Naive B cell (primary cell): Measurements from ENCODE around the gene CYFIP2. TPM values are rescaled to one million over a fixed set of nuclear protein-coding genes. Genes with fewer than 3 reads are reported as not detected.
"Not testable (repeated sequence)": the region's sequence is repeated elsewhere in the genome, so short reads cannot be mapped to it uniquely, and the experiment has no call there.

Experiments used
- ATAC-seq, 2 donors: fragments of 150-1000 bp; cut with Tn5 transposase; 2 replicates each; pipeline ENCODE4 v1.10.0; 2021; ENCODE audit warnings: low read depth in 2 of 2, mild to moderate bottlenecking in 2 of 2, moderate library complexity in 2 of 2
- DNase-seq: peaks from one replicate; pipeline ENCODE4 v3.0.0; 2022
- H3K27ac Mint-ChIP-seq, 6 donors: one replicate each; pipeline ENCODE4 v1.8.0; 2020 to 2022; ENCODE audit warnings: mild to moderate bottlenecking in 6 of 6, mixed read lengths in 6 of 6, moderate library complexity in 5 of 6, inconsistent platforms in 2 of 6
- H3K27me3 Mint-ChIP-seq, 3 donors: one replicate each; pipeline ENCODE4 v1.8.0; 2021 to 2022; ENCODE audit warnings: mixed read lengths in 3 of 3, mild to moderate bottlenecking in 1 of 3
- H3K36me3 Mint-ChIP-seq, 2 donors: one replicate each; pipeline ENCODE4 v1.8.0; 2020 to 2022; ENCODE audit warnings: mixed read lengths in 2 of 2, inconsistent platforms in 1 of 2, mild to moderate bottlenecking in 1 of 2
- H3K4me1 Mint-ChIP-seq, 3 donors: one replicate each; pipeline ENCODE4 v1.8.0; 2020 to 2022; ENCODE audit warnings: mixed read lengths in 3 of 3, inconsistent platforms in 1 of 3, mild to moderate bottlenecking in 1 of 3, moderate library complexity in 1 of 3
- H3K4me3 Mint-ChIP-seq, 8 donors: one replicate each; pipeline ENCODE4 v1.8.0; 2020 to 2022; ENCODE audit warnings: mild to moderate bottlenecking in 8 of 8, mixed read lengths in 8 of 8, moderate library complexity in 8 of 8, inconsistent platforms in 2 of 8
- H3K9me3 Mint-ChIP-seq, 7 donors: one replicate each; pipeline ENCODE4 v1.8.0; 2020 to 2022; ENCODE audit warnings: mixed read lengths in 7 of 7, mild to moderate bottlenecking in 5 of 7, inconsistent platforms in 2 of 7, moderate library complexity in 1 of 7
- polyA plus RNA-seq, 6 donors: library from polyadenylated mRNA; unstranded; fragments of 300-500 nt; fragmentation: Illumina TruSeq; gene quantifications; one replicate each; pipeline ENCODE4 v1.2.3, GENCODE V29; 2021; ENCODE audit warnings: low read depth in 6 of 6

CYFIP2 gene
- polyA plus RNA-seq, 6 donors from 2014 or later = 306 to 461 (median 348) TPM

- no peaks in the 10 kb centered on the region for H3K4me1 Mint-ChIP-seq
- H3K27ac Mint-ChIP-seq = no peak overlapping the region
- ATAC-seq (no peak), DNase-seq (no peak)
- H3K9me3 Mint-ChIP-seq = no peaks in the 10 kb centered on the region
- H3K27me3 Mint-ChIP-seq = no peaks in the 10 kb centered on the region
- H3K36me3 Mint-ChIP-seq = no peaks in the 10 kb centered on the region
- H3K4me3 Mint-ChIP-seq = no peak overlapping the region
Measured at GRCh38 chr5:157241483-157241882, 24.4 kb upstream of the CYFIP2 start.

GRCh38 chr5:157244704-157245103, 21.2 kb upstream of the CYFIP2 start:
- H3K27ac Mint-ChIP-seq, H3K9me3 Mint-ChIP-seq, DNase-seq, ATAC-seq, H3K36me3 Mint-ChIP-seq, H3K4me3 Mint-ChIP-seq, H3K27me3 Mint-ChIP-seq: not testable (repeated sequence)
- H3K4me1 Mint-ChIP-seq = peaks cover 7 to 11% (median 10%) of the 10 kb centered on the region in 3 donors

GRCh38 chr5:157245476-157245875, 20.4 kb upstream of the CYFIP2 start:
- no peaks in the 10 kb centered on the region for H3K27me3 Mint-ChIP-seq
- H3K4me3 Mint-ChIP-seq = no peak overlapping the region
- peaks cover 7 to 11% (median 10%) of the 10 kb centered on the region in 3 donors for H3K4me1 Mint-ChIP-seq
- H3K36me3 Mint-ChIP-seq = no peaks in the 10 kb centered on the region
- no peak for DNase-seq
- H3K9me3 Mint-ChIP-seq = no peaks in the 10 kb centered on the region
- no peak overlapping the region for H3K27ac Mint-ChIP-seq
- no peak for ATAC-seq

- DNase-seq (no peak), ATAC-seq (no peak)
- H3K9me3 Mint-ChIP-seq = no peaks in the 10 kb centered on the region
- no peaks in the 10 kb centered on the region for H3K27me3 Mint-ChIP-seq
- peaks cover 7 to 11% (median 10%) of the 10 kb centered on the region in 3 donors for H3K4me1 Mint-ChIP-seq
- no peak overlapping the region for H3K27ac Mint-ChIP-seq
- H3K4me3 Mint-ChIP-seq = no peak overlapping the region
- no peaks in the 10 kb centered on the region for H3K36me3 Mint-ChIP-seq
Measured at GRCh38 chr5:157245886-157246285, 20.0 kb upstream of the CYFIP2 start.

GRCh38 chr5:157247267-157247666, 18.7 kb upstream of the CYFIP2 start:
- H3K4me3 Mint-ChIP-seq = no peak overlapping the region
- peaks cover 7 to 11% (median 10%) of the 10 kb centered on the region in 3 donors for H3K4me1 Mint-ChIP-seq
- no peaks in the 10 kb centered on the region for H3K9me3 Mint-ChIP-seq
- no peak overlapping the region for H3K27ac Mint-ChIP-seq
- no peaks in the 10 kb centered on the region for H3K36me3 Mint-ChIP-seq
- ATAC-seq (no peak), DNase-seq (no peak)
- H3K27me3 Mint-ChIP-seq = no peaks in the 10 kb centered on the region

- DNase-seq (no peak), ATAC-seq (no peak)
- Mint-ChIP-seq H3K4me1 (peaks cover 20 to 26% (median 23%) of the 10 kb centered on the region in 3 donors), H3K36me3 (no peaks in the 10 kb centered on the region), H3K27me3 (no peaks in the 10 kb centered on the region), H3K27ac (peak overlapping the region in 3 of 6 donors; percentile 37 to 44 (median 42)), H3K9me3 (no peaks in the 10 kb centered on the region), H3K4me3 (no peak overlapping the region)
Measured at GRCh38 chr5:157248821-157249470, 17.0 kb upstream of the CYFIP2 start.

- peak; percentile 79 to 87 for ATAC-seq
- Mint-ChIP-seq H3K27me3 (no peaks in the 10 kb centered on the region), H3K9me3 (no peaks in the 10 kb centered on the region), H3K4me1 (peaks cover 21 to 26% (median 23%) of the 10 kb centered on the region in 3 donors), H3K27ac (peak overlapping the region; percentile 40 to 91 (median 82)), H3K4me3 (peak overlapping the region in 7 of 8 donors; percentile 42 to 80 (median 65)), H3K36me3 (no peaks in the 10 kb centered on the region)
- no peak for DNase-seq
Measured at GRCh38 chr5:157252711-157253465, 13.0 kb upstream of the CYFIP2 start.

- peak overlapping the region in 7 of 8 donors; percentile 36 to 80 (median 71) for H3K4me3 Mint-ChIP-seq
- H3K27me3 Mint-ChIP-seq = no peaks in the 10 kb centered on the region
- H3K36me3 Mint-ChIP-seq = no peaks in the 10 kb centered on the region
- no peaks in the 10 kb centered on the region for H3K9me3 Mint-ChIP-seq
- H3K4me1 Mint-ChIP-seq = peaks cover 20 to 26% (median 23%) of the 10 kb centered on the region in 3 donors
- DNase-seq (peak; percentile 58), ATAC-seq (peak; percentile 70 to 80)
- peak overlapping the region in 5 of 6 donors; percentile 75 to 91 (median 79) for H3K27ac Mint-ChIP-seq
Measured at GRCh38 chr5:157253547-157253946, 12.4 kb upstream of the CYFIP2 start.

- Mint-ChIP-seq H3K9me3 (peaks cover 0 to 1% (median 0%) of the 10 kb centered on the region in 7 donors), H3K36me3 (no peaks in the 10 kb centered on the region), H3K4me3 (no peak overlapping the region), H3K4me1 (peaks cover 13 to 15% (median 14%) of the 10 kb centered on the region in 3 donors), H3K27me3 (no peaks in the 10 kb centered on the region), H3K27ac (no peak overlapping the region)
- ATAC-seq (no peak), DNase-seq (no peak)
Measured at GRCh38 chr5:157258450-157258849, 7.5 kb upstream of the CYFIP2 start.

- Mint-ChIP-seq H3K9me3 (peaks cover 0 to 1% (median 0%) of the 10 kb centered on the region in 7 donors), H3K27ac (no peak overlapping the region), H3K4me3 (no peak overlapping the region), H3K36me3 (no peaks in the 10 kb centered on the region), H3K27me3 (no peaks in the 10 kb centered on the region), H3K4me1 (peaks cover 18 to 24% (median 19%) of the 10 kb centered on the region in 3 donors)
- ATAC-seq (no peak), DNase-seq (no peak)
Measured at GRCh38 chr5:157259699-157260098, 6.2 kb upstream of the CYFIP2 start.

- Mint-ChIP-seq H3K36me3 (no peaks in the 10 kb centered on the region), H3K27ac (peak overlapping the region; percentile 87 to 99 (median 90)), H3K4me1 (peaks cover 39 to 52% (median 50%) of the 10 kb centered on the region in 3 donors), H3K9me3 (peaks cover 0 to 1% (median 0%) of the 10 kb centered on the region in 7 donors), H3K4me3 (peak overlapping the region; percentile 62 to 91 (median 74)), H3K27me3 (no peaks in the 10 kb centered on the region)
- ATAC-seq (no peak), DNase-seq (no peak)
Measured at GRCh38 chr5:157263496-157264090, 2.3 kb upstream of the CYFIP2 start.

- Mint-ChIP-seq H3K4me3 (peak overlapping the region; percentile 91 to 97 (median 95)), H3K27ac (peak overlapping the region; percentile 98 to 99 (median 99)), H3K9me3 (peaks cover 0 to 2% (median 0%) of the 10 kb centered on the region in 7 donors), H3K27me3 (no peaks in the 10 kb centered on the region), H3K4me1 (peaks cover 60 to 78% (median 73%) of the 10 kb centered on the region in 3 donors), H3K36me3 (peaks cover 7 to 8% of the 10 kb centered on the region in 2 donors)
- ATAC-seq (peak; percentile 46 to 51), DNase-seq (peak; percentile 77)
Measured at GRCh38 chr5:157266286-157267007, 524 bp downstream of the CYFIP2 start.

- ATAC-seq (no peak), DNase-seq (no peak)
- peak overlapping the region; percentile 98 to 99 (median 99) for H3K27ac Mint-ChIP-seq
- peaks cover 66 to 84% (median 79%) of the 10 kb centered on the region in 3 donors for H3K4me1 Mint-ChIP-seq
- peaks cover 0 to 5% (median 0%) of the 10 kb centered on the region in 7 donors for H3K9me3 Mint-ChIP-seq
- H3K36me3 Mint-ChIP-seq = peaks cover 7 to 10% of the 10 kb centered on the region in 2 donors
- peak overlapping the region; percentile 91 to 97 (median 95) for H3K4me3 Mint-ChIP-seq
- no peaks in the 10 kb centered on the region for H3K27me3 Mint-ChIP-seq
Measured at GRCh38 chr5:157267025-157267424, 1.1 kb downstream of the CYFIP2 start.
